Mammary epithelial cell (primary cell): ENCODE measurements around the gene TCHP.

Source experiments
- EZH2 ChIP-seq: IDR thresholded peaks from 2 replicates; pipeline ENCODE4 v1.6.1; 2012; ENCODE audit warnings: low read length, inconsistent platforms, borderline replicate concordance
- TF ChIP-seq, protein P1 (sequence below), 2 donors: IDR thresholded peaks in 1 of 2; conservative IDR thresholded peaks in 1 of 2; 2 replicates each; pipeline ENCODE4 v1.5.1; 2011 to 2012; ENCODE audit warnings: inconsistent platforms in 2 of 2, low read length in 2 of 2, mild to moderate bottlenecking in 2 of 2, control low read depth in 1 of 2, low read depth in 1 of 2; ENCODE audit not compliant: insufficient read depth in 1 of 2; ENCODE audit errors: extremely low read depth in 1 of 2

DNA sequence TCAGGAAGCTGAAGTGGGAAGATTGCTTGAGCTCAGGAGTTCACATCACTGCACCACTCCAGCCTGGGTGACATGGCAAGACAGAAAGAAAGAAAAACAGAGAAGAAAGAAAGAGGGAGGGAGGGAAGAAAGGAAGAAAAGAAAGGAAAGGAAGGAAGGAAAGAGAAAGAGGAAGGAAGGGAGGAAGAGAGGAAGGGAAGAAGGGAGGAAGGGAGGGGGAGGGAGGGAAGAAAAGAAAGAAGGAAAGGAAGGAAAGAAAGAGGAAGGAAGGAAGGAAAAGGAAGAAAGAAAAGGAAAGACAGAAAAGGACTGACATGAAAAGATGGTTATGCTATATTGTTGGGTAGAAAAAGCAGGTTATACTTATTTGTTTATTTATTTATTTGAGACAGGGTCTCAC lies 23.7 kb upstream of the TCHP start:
- TF ChIP-seq EZH2: no peak
- TF ChIP-seq, protein P1, sequence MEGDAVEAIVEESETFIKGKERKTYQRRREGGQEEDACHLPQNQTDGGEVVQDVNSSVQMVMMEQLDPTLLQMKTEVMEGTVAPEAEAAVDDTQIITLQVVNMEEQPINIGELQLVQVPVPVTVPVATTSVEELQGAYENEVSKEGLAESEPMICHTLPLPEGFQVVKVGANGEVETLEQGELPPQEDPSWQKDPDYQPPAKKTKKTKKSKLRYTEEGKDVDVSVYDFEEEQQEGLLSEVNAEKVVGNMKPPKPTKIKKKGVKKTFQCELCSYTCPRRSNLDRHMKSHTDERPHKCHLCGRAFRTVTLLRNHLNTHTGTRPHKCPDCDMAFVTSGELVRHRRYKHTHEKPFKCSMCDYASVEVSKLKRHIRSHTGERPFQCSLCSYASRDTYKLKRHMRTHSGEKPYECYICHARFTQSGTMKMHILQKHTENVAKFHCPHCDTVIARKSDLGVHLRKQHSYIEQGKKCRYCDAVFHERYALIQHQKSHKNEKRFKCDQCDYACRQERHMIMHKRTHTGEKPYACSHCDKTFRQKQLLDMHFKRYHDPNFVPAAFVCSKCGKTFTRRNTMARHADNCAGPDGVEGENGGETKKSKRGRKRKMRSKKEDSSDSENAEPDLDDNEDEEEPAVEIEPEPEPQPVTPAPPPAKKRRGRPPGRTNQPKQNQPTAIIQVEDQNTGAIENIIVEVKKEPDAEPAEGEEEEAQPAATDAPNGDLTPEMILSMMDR (conservative IDR thresholded peaks at IDR 0.05 in 1 of 2, IDR thresholded peaks at IDR 0.05 in 1 of 2; ENCODE audit: extremely low read depth in 1 of 2, insufficient read depth in 1 of 2, low read depth in 1 of 2, low read length in 2 of 2): no peak
